ENCODE results near the gene PABPC1L.
A peak's percentile ranks its signal among the peaks of the same experiment; 100 is the strongest.

The PABPC1L gene

GRCh38 chr20:44901974-44902373 lies 7.9 kb upstream of the PABPC1L start:
- no peak for DNase-seq

GRCh38 chr20:44904377-44904776 lies 5.5 kb upstream of the PABPC1L start:
- DNase-seq = no peak

- DNase-seq = no peak
Observed at GRCh38 chr20:44908987-44909871, 631 bp upstream of the PABPC1L start.

- DNase-seq = no peak
Observed at GRCh38 chr20:44910690-44911262, 916 bp downstream of the PABPC1L start.

GRCh38 chr20:44911264-44911921 lies 1.5 kb downstream of the PABPC1L start:
- peak; percentile 50 for DNase-seq

- no peak for DNase-seq
Observed at GRCh38 chr20:44912189-44912588, 2.3 kb downstream of the PABPC1L start.

- DNase-seq = no peak
Observed at GRCh38 chr20:44914924-44915323, 5.1 kb downstream of the PABPC1L start.

- no peak for DNase-seq
Observed at GRCh38 chr20:44916586-44916985, 6.7 kb downstream of the PABPC1L start.

- no peak for DNase-seq
Observed at GRCh38 chr20:44917399-44917798, 7.5 kb downstream of the PABPC1L start.

GRCh38 chr20:44918342-44918741 lies 8.5 kb downstream of the PABPC1L start:
- no peak for DNase-seq

GRCh38 chr20:44918761-44919160 lies 8.9 kb downstream of the PABPC1L start:
- no peak for DNase-seq

GRCh38 chr20:44921447-44921846 lies 11.6 kb downstream of the PABPC1L start:
- no peak for DNase-seq

GRCh38 chr20:44924541-44924940 lies 14.7 kb downstream of the PABPC1L start:
- DNase-seq = no peak

- DNase-seq = no peak
Observed at GRCh38 chr20:44928595-44928994, 18.7 kb downstream of the PABPC1L start.

- DNase-seq = no peak
Observed at GRCh38 chr20:44930517-44931168, 20.8 kb downstream of the PABPC1L start.

GRCh38 chr20:44931911-44932310 lies 22.1 kb downstream of the PABPC1L start:
- DNase-seq = no peak

- no peak for DNase-seq
Observed at GRCh38 chr20:44932916-44933315, 23.1 kb downstream of the PABPC1L start.

- no peak for DNase-seq
Observed at GRCh38 chr20:44936510-44936909, 26.6 kb downstream of the PABPC1L start.

- DNase-seq = no peak
Observed at GRCh38 chr20:44938637-44939036, 28.8 kb downstream of the PABPC1L start.

GRCh38 chr20:44941120-44941691 lies 31.3 kb downstream of the PABPC1L start:
- DNase-seq = no peak

GRCh38 chr20:44942264-44942973 lies 32.6 kb downstream of the PABPC1L start:
- DNase-seq = no peak

GRCh38 chr20:44943828-44944227 lies 34.0 kb downstream of the PABPC1L start:
- DNase-seq = no peak
